ENCODE data around the gene RERE.

DNA sequence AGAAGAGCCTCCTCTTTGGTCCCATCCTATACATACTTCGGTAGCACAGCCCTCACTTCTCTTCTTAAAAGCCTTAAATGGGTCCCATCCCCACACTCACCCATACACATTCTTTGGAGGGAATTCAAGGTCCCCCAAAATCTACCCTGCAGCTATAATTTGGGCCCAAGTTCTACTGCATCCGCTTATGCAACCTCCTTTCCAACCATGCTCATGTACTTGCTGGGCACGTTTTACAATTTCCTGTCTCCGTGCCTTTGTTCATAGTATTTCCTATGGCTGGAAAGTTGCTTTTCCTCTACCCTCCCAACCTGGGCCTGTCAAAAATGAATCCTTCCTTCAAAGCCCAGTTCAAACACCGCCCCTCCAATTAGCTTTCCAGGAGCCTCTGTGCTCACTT, 399.8 kb downstream of the RERE start:
- TF ChIP-seq, protein P1, sequence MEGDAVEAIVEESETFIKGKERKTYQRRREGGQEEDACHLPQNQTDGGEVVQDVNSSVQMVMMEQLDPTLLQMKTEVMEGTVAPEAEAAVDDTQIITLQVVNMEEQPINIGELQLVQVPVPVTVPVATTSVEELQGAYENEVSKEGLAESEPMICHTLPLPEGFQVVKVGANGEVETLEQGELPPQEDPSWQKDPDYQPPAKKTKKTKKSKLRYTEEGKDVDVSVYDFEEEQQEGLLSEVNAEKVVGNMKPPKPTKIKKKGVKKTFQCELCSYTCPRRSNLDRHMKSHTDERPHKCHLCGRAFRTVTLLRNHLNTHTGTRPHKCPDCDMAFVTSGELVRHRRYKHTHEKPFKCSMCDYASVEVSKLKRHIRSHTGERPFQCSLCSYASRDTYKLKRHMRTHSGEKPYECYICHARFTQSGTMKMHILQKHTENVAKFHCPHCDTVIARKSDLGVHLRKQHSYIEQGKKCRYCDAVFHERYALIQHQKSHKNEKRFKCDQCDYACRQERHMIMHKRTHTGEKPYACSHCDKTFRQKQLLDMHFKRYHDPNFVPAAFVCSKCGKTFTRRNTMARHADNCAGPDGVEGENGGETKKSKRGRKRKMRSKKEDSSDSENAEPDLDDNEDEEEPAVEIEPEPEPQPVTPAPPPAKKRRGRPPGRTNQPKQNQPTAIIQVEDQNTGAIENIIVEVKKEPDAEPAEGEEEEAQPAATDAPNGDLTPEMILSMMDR (conservative IDR thresholded peaks at IDR 0.05), result no peak
- no peak for TF ChIP-seq ZFX (IDR thresholded peaks at IDR 0.05)

Measured in C4-2B (cell line).